Loucy (cell line): ENCODE data around the gene KCNK1.

Experiments
- H2AFZ ChIP-seq: fragments of 200-600 bp; sonication (generic); 2 replicates; pipeline ENCODE4 v1.6.0; 2016; ENCODE audit warnings: antibody characterized with exemption, mild to moderate bottlenecking, low read length, moderate library complexity
- H3F3A ChIP-seq: fragments of 200-600 bp; 2 replicates; pipeline ENCODE4 v1.6.0; 2016; ENCODE audit warnings: antibody characterized with exemption, low read depth, mild to moderate bottlenecking
- H3K27me3 ChIP-seq: fragments of 200-600 bp; sonication (generic); 2 replicates; pipeline ENCODE4 v1.6.1; 2014; ENCODE audit warnings: low read length, mild to moderate bottlenecking; ENCODE audit not compliant: insufficient read depth, poor library complexity, severe bottlenecking
- H3K36me3 ChIP-seq: fragments of 200-600 bp; sonication (generic); 2 replicates; pipeline ENCODE4 v1.6.1; 2016; ENCODE audit warnings: low read length; ENCODE audit not compliant: insufficient read depth
- H3K4me1 ChIP-seq: fragments of 200-600 bp; sonication (generic); 2 replicates; pipeline ENCODE4 v1.5.1; 2014; ENCODE audit warnings: low read length, mild to moderate bottlenecking; ENCODE audit not compliant: insufficient read depth, poor library complexity, severe bottlenecking
- H3K4me2 ChIP-seq: fragments of 200-600 bp; sonication (generic); 2 replicates; pipeline ENCODE4 v1.6.0; 2014; ENCODE audit warnings: antibody characterized with exemption, low read length, low read depth, mild to moderate bottlenecking; ENCODE audit not compliant: poor library complexity, severe bottlenecking
- H3K4me3 ChIP-seq: fragments of 200-600 bp; sonication (generic); 2 replicates; pipeline ENCODE4 v1.5.1; 2014; ENCODE audit warnings: low read length, mild to moderate bottlenecking, mixed read lengths; ENCODE audit not compliant: poor library complexity, severe bottlenecking
- H3K79me2 ChIP-seq: fragments of 200-600 bp; sonication (generic); 2 replicates; pipeline ENCODE4 v1.6.1; 2014; ENCODE audit warnings: low read length; ENCODE audit not compliant: insufficient read depth
- H3K9ac ChIP-seq: fragments of 200-600 bp; sonication (generic); 2 replicates; pipeline ENCODE4 v1.6.0; 2014; ENCODE audit warnings: mild to moderate bottlenecking, low read depth, low read length, moderate library complexity; ENCODE audit not compliant: poor library complexity, severe bottlenecking
- H3K9me2 ChIP-seq: fragments of 200-600 bp; sonication (generic); replicated peaks from 2 replicates; pipeline ENCODE4 v1.6.1; 2016; ENCODE audit warnings: low read depth, low read length, mixed read lengths
- H3K9me3 ChIP-seq: fragments of 200-600 bp; sonication (generic); 2 replicates; pipeline ENCODE4 v1.6.1; 2014; ENCODE audit warnings: mild to moderate bottlenecking, antibody characterized with exemption, low read length, low read depth; ENCODE audit not compliant: insufficient read depth
- H4K20me1 ChIP-seq: fragments of 200-600 bp; sonication (generic); 2 replicates; pipeline ENCODE4 v1.6.0; 2014; ENCODE audit warnings: antibody characterized with exemption, low read length, mild to moderate bottlenecking; ENCODE audit not compliant: insufficient read depth, poor library complexity, severe bottlenecking
- EZH2phosphoT487 ChIP-seq: fragments of 200-600 bp; IDR thresholded peaks from 2 replicates; pipeline ENCODE4 v1.6.1; 2018; ENCODE audit warnings: antibody characterized with exemption, mild to moderate bottlenecking, moderate library complexity, borderline replicate concordance
- TF ChIP-seq, protein P1 (sequence below): fragments of 200-600 bp; sonication (generic); conservative IDR thresholded peaks from 2 replicates; pipeline ENCODE4 v1.5.1; 2014; ENCODE audit warnings: mild to moderate bottlenecking, antibody characterized with exemption, low read length

The KCNK1 gene

DNA sequence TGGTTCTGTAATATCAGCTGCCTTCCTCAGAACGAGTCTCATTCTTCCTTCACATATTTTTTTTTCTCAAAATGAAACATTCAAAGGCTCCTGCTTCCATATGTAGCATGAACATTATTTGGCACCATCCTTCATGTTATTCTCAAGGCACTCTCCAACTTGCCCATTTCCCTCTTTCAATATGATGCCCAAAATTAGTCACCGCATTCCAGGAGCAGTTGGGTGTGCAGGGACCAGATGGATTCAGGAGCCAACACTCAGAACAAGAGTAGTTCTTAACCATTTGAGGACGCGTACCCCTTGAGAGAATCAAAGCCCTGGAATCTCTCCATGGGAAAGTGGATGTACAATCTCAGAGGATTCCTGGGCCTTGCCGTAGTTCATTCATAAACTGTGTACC lies 50.3 kb downstream of the KCNK1 start:
- Histone ChIP-seq H3K9me2 (no peaks in the 10 kb centered on the region), H3F3A (no peaks in the 10 kb centered on the region), H3K4me1 (no peaks in the 10 kb centered on the region), H3K9ac (no peak overlapping the region), H3K4me2 (no peak overlapping the region), H3K9me3 (no peaks in the 10 kb centered on the region), H3K4me3 (no peak overlapping the region), H2AFZ (no peak overlapping the region), H3K27me3 (no peaks in the 10 kb centered on the region), H3K36me3 (no peaks in the 10 kb centered on the region), H3K79me2 (no peaks in the 10 kb centered on the region), H4K20me1 (no peaks in the 10 kb centered on the region)
- TF ChIP-seq, protein P1, sequence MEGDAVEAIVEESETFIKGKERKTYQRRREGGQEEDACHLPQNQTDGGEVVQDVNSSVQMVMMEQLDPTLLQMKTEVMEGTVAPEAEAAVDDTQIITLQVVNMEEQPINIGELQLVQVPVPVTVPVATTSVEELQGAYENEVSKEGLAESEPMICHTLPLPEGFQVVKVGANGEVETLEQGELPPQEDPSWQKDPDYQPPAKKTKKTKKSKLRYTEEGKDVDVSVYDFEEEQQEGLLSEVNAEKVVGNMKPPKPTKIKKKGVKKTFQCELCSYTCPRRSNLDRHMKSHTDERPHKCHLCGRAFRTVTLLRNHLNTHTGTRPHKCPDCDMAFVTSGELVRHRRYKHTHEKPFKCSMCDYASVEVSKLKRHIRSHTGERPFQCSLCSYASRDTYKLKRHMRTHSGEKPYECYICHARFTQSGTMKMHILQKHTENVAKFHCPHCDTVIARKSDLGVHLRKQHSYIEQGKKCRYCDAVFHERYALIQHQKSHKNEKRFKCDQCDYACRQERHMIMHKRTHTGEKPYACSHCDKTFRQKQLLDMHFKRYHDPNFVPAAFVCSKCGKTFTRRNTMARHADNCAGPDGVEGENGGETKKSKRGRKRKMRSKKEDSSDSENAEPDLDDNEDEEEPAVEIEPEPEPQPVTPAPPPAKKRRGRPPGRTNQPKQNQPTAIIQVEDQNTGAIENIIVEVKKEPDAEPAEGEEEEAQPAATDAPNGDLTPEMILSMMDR = no peak
- no peak for TF ChIP-seq EZH2phosphoT487

- H4K20me1 ChIP-seq = no peaks in the 10 kb centered on the region
- no peaks in the 10 kb centered on the region for H3K4me1 ChIP-seq
- H3K4me2 ChIP-seq = no peak overlapping the region
- no peaks in the 10 kb centered on the region for H3K79me2 ChIP-seq
- H3K36me3 ChIP-seq = no peaks in the 10 kb centered on the region
- no peak overlapping the region for H3K9ac ChIP-seq
- H2AFZ ChIP-seq = no peak overlapping the region
- H3K4me3 ChIP-seq = no peak overlapping the region
- no peaks in the 10 kb centered on the region for H3F3A ChIP-seq
- H3K9me2 ChIP-seq = no peaks in the 10 kb centered on the region
- H3K9me3 ChIP-seq = no peaks in the 10 kb centered on the region
- TF ChIP-seq EZH2phosphoT487 = no peak
- TF ChIP-seq, protein P1 = no peak
- no peaks in the 10 kb centered on the region for H3K27me3 ChIP-seq
Observed at GRCh38 chr1:233664804-233665574, 51.1 kb downstream of the KCNK1 start.

GRCh38 chr1:233665575-233666270 lies 51.8 kb downstream of the KCNK1 start:
- H3K9ac ChIP-seq = no peak overlapping the region
- no peak overlapping the region for H3K4me2 ChIP-seq
- H4K20me1 ChIP-seq = no peaks in the 10 kb centered on the region
- H3K9me2 ChIP-seq = no peaks in the 10 kb centered on the region
- H3K27me3 ChIP-seq = no peaks in the 10 kb centered on the region
- TF ChIP-seq, protein P1 = no peak
- TF ChIP-seq EZH2phosphoT487 = no peak
- no peaks in the 10 kb centered on the region for H3K4me1 ChIP-seq
- H3K9me3 ChIP-seq = no peaks in the 10 kb centered on the region
- H3F3A ChIP-seq = no peaks in the 10 kb centered on the region
- H2AFZ ChIP-seq = no peak overlapping the region
- H3K36me3 ChIP-seq = no peaks in the 10 kb centered on the region
- no peak overlapping the region for H3K4me3 ChIP-seq
- H3K79me2 ChIP-seq = no peaks in the 10 kb centered on the region
